Metanephros (tissue), 1 donor: Measurements from ENCODE around the gene LRRC41. TPM values are rescaled to one million over a fixed set of nuclear protein-coding genes. Genes with fewer than 3 reads are reported as not detected.

ENCODE experiments used
- total RNA-seq: library from RNA; depleted of rRNA; stranded (reverse); fragments of >200 nt; gene quantifications from one replicate; pipeline ENCODE4 v1.2.3, GENCODE V29; 2014

LRRC41 gene
- total RNA-seq = 90.7 TPM

GRCh38 chr1:46303038-46303871, at the start of gene LRRC41, which contains the start of gene UQCRH:
TSS of gene LRRC41 (minus strand) at chr1:46303616. CDS start at chr1:46303322, 294 bp downstream.
TSS of gene UQCRH (plus strand) at chr1:46303698. CDS start at chr1:46303767, 69 bp downstream.

GRCh38 chr1:46340404-46341221, 37.2 kb upstream of the LRRC41 start, which contains the start of gene NSUN4:
TSS of gene NSUN4 (plus strand) at chr1:46340807. CDS start at chr1:46340827, 20 bp downstream.

GRCh38 chr1:46247436-46248121, 55.8 kb downstream of the LRRC41 start, which contains the start of gene RAD54L:
TSS of gene RAD54L (plus strand) at chr1:46247763. CDS start at chr1:46248406, 643 bp downstream.

Other genes starting within 250 kb of the LRRC41 start
- 14.1 TPM for gene PIK3R3, start 171.0 kb downstream of the LRRC41 start, total RNA-seq
- 34.1 TPM for gene TSPAN1, start 128.5 kb downstream of the LRRC41 start, total RNA-seq
- gene P3R3URF, start 127.1 kb downstream of the LRRC41 start, total RNA-seq = not detected
- 48.1 TPM for gene POMGNT1, start 105.2 kb downstream of the LRRC41 start, total RNA-seq
- gene LURAP1, start 100.3 kb downstream of the LRRC41 start, total RNA-seq = 6.8 TPM
- gene RAD54L, start 55.9 kb downstream of the LRRC41 start, total RNA-seq = 6.7 TPM
- gene UQCRH, start 82 bp upstream of the LRRC41 start, total RNA-seq = 238 TPM
- gene NSUN4, start 37.2 kb upstream of the LRRC41 start, total RNA-seq = 26.6 TPM
- 27.0 TPM for gene FAAH, start 90.7 kb upstream of the LRRC41 start, total RNA-seq
- not detected for gene DMBX1, start 186.2 kb upstream of the LRRC41 start, total RNA-seq
- gene KNCN, start 248.0 kb upstream of the LRRC41 start, total RNA-seq = not detected